CD4-positive, alpha-beta T cell treated with Interleukin-4 for 1 hour (primary cell): ENCODE results near the gene CHST15.
A peak's percentile ranks its signal among the peaks of the same experiment; 100 is the strongest.

Experiments used
- DNase-seq, 2 donors: peaks; one replicate each; pipeline ENCODE4 v3.0.0-alpha.2; 2020 to 2022

CHST15 gene, protein sequence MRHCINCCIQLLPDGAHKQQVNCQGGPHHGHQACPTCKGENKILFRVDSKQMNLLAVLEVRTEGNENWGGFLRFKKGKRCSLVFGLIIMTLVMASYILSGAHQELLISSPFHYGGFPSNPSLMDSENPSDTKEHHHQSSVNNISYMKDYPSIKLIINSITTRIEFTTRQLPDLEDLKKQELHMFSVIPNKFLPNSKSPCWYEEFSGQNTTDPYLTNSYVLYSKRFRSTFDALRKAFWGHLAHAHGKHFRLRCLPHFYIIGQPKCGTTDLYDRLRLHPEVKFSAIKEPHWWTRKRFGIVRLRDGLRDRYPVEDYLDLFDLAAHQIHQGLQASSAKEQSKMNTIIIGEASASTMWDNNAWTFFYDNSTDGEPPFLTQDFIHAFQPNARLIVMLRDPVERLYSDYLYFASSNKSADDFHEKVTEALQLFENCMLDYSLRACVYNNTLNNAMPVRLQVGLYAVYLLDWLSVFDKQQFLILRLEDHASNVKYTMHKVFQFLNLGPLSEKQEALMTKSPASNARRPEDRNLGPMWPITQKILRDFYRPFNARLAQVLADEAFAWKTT

DNA sequence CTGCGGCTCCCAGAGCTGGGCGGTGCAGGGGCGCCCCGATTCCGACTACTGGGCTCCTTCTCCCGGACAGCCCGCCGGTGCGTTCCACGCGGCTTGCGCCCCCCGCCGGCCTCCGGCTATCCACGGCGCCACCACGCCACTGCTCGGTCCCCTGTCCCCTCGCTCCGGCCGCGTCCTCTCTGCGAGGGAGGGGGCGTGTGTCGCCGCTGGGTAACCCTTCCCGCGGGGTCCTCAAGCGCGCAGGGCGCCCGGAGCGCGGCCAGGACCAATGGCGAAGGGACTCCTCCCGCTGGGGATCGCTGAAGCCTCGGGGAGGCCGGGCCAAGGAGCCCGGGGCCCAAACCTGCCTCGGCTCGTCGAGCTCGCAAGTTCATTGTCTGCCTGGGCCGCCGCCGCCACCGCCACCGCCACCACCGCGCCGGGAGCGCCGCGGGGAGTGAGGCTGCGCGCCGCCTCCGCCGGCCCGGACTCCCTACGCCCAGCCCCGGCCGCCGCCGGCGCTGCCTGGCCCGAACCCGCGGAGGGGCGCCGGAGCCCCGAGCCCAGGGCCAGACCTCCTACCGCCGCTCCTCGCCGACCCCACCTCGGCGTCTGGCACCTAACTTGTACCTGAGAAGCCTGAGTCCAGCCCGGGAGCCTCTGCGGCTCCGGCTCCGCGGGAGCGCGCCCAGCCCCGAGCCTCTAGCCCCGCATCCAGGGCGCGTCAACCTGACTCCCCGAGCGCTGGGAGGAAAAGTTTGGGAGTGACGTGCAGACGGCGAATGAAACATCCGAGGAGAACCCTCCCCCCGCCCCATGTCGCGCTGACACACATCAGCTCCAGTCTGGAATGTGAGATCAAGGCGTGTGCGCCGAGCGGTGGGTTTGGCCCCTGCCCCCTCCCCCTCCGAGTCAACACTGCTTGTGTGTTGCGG, at the start of gene CHST15:
CHST15 (minus strand) TSS at position 739 of the 914 bp plus-strand sequence. CDS start 47,386 bp downstream, outside the sequence.
- peak in 1 of 2 donors; percentile 41 for DNase-seq

DNA sequence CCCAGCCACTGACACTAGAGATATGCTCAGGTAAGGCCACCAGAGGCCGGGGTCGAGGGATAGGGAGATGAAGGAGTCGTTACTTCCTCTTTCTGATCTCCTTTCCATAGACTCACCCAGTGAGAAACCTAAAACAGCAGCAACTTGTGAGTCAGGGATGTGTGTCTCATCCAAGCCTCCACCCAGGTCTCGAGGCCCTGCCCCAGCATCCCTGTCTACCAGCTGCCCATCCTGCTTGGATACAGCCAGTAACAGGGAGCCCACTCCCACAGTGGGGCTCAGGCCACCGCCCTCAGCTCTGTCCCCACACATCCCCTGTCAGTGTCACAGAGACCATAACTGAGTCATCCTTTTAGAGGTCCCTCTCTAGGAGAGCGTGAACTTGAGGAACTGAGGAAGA, 49.6 kb upstream of the CHST15 start:
- DNase-seq: peak in 1 of 2 donors; percentile 41

DNA sequence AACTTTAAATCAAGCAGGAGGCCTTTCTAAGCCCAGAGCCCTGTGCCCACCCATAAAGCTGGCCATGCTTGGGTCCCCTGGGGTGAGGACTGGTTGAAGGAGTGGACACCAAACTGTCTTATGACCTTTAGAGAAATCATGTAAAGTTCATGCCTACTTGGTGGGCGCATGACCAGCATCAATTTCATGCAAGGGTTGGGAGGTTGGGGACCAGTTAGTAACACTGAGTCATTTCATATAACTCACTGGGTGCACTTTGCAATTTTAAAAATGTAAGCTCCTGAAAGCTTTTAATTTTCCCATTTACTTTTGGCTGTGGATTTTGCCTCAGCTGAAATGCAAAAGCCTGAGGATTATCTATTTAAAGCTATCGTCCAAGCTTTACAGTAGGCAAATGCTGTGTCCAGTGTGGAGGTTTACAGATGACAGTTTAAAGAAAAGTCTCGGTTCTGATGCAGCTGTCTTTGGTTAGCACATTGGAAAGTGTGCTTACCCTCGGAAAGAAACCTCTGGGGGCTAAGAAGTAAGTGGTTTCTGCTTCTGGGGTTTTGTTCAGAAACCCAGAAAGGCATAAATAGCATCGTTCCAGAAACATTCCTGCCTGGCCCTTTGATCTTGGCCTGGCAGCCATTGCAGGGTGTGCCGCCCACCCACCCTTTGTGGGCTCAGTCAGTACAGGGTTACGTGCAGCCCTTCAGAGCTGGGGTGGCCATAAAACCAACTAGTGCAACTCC, 48.8 kb upstream of the CHST15 start:
- DNase-seq: no peak

DNA sequence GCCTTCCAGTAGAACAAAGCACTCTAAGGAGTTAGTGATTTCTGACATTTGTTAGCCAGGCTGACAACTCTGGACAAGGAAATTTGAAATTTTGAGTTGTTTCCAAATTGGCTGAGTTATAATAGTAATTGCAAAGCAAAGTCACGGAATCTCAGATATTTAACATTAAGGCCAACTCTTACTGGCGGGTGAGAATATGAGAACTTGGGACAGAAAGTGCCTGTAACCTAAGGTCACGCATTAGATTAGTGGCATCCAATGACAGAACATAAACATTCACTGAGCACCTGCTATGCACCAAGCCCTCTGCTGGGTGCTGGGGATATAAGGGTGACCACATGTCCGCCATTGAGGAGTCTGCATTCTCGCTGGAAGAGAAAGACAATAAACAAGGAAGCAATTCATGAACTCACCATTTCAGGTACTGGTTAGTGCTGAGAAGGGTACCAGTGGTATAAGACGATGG, 45.5 kb upstream of the CHST15 start:
- DNase-seq: no peak

DNA sequence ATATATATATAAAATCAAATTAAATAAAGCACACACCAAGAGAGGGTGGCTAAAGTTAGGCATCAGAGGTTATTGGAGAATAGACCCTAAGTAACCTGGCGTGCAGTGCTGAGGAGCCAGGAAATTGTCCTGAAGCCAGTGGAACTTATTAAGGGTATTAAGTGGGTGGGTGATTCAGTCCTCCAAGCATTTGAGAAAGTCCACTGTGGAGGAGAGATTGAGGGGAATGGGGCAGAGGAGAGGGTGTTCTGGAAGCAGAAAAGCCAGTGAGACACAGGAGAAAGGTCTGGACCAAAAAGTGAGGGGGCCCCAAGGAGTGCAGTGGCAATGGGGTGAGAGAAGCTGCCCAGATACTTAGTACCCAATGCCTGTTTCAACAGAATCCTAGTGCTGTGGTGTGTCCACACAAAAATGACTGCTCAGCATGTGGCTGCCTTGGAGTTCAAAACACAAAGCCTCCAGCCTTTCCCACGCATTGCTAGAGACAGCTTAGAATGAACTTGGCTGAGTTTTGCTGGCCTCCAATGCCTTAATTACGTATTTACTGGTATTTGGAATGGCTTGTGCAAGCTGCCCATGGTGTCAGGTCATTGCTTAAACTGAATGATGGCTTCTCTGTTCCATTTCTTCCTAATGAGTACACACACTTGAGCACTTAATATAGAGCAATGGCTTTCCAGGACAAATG, 44.9 kb upstream of the CHST15 start:
- no peak for DNase-seq

DNA sequence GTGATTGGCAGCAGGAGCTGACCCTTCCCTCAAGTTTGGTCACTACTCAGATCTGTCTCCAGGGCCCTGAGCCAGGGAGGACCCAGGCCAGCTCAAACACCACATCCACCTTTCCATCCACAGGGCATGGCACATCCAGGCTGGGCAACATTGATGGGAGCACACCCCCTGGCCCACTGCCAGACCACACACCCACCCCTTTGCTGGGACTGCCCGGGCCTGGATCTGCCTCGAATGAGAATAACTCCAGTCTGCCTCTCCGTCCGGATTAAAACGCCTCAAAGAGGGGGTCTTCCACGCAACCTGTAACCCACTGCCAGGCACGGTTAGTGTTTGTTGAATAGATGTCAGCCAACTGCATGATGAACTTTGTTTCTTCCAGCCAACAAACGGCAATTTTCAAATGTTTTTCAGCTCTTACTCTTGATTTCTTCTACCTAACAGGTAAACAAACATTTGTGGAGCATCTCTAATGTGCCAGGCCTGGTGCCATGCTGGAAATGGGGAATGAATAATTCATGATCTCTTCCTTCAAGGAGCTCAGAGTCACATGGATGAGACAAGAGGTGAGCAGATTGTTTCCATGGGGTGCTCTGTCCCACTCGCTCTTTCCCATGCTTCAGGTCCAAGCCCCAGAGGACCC, 41.0 kb upstream of the CHST15 start:
- DNase-seq: no peak

DNA sequence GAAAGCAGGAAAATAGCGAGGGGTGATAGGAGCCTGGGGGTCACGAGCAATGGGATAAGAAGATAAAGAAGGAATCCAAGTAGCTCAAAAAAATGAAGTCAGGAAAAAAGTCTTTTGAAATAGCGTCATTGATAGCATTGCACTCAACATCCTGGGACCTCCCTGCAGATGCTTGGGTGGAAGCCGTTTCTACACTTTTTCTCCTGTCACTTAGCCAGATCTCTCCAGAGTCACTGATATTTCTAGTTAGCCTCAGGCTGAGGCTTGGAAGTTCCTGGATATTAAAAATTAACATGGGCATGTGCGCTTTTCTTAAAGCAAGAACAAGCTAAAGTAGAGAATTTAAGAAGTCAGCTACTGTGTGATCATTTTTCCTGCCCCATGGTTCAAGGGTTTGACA, 39.5 kb upstream of the CHST15 start:
- DNase-seq: no peak

DNA sequence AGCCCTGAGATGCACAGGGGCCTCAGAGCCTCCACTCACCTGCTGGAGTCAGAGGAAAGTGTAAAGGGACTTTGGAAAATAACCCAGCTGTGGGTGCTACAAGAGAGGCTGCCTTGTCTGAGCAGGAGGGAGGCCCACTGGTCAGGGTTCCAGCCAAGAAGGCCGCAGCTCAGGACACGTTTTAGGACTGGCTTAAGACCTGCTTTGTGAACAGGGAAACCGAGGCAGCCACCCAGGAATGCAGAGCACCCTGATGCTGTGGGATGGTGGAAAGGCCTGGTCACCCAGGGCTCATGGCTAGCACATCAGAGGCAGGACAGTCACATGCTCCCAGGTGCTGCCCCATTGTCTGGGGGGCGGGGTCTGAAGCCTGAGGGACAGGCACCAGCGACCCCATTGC, 38.9 kb upstream of the CHST15 start:
- DNase-seq: no peak

DNA sequence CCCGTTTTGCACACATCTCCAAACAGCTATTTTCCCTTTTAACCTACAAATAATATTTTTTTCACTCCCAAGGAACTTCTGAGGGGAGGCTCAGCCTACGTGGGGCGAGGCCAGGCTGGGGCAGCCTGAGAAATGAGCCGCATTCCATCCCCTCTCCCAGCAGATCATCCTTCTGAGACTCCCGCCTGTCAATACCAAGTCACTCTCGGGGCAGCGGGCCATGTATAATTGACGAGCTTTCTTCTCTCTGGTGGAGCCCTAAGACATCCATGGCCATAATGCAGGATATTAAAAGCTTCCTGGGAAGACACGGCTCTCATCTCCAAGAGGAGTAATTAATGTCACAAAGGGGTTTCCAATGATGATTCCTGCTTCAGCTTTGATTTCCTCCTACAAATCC, 37.8 kb upstream of the CHST15 start:
- DNase-seq: no peak

DNA sequence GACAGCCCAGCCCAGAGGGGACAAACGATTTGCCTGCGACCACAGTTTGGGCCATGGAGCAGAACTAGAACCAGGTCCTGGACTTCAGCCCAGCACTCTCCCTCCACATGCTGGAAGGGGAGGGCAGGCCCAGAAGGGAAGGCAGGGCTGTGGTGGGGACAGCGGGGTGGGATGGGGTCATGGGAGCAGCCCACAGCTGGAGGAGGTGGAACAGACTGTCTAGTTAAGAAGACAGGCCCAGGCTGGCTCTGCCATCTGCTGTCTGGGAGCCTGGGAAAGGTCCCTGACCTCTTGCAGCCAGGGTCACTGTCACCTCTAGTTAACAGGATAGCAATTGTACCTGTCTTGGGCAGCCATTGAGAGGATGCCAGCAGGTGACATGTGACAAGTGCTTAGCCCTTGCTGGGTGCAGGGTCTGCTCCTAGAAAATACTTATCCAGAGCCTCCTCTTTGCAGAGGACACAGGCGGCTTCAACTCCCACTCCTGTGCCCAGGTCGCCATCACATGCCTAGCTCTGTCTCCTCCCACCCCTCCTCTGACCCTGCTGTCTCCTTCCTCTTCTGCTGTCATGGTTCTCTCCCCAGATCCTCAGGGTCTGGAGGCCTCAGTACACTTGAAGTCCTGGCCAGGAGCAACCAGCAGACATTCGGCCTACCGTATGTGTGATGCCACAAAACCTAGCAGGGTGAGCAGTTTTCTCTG, 37.0 kb upstream of the CHST15 start:
- no peak for DNase-seq

DNA sequence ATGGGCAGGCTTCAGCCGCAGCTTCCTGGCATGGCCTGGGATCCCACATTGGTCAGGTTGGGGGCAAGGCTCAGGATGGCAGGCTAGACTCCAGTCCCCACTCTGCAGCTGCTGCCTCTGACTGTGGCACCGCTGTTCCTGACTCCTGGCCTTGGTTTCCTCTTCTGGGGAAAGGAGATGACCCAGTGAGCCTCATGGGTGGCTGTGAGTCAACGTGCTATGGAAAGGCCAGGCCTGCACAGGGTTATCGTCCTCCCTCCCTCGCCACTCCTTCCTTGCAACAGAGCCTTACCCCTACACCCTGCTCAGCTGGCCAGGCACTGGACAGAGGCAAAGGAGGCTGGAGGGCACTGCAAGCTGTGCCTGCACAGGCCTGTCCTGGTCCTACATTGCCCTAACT, 36.1 kb upstream of the CHST15 start:
- no peak for DNase-seq

DNA sequence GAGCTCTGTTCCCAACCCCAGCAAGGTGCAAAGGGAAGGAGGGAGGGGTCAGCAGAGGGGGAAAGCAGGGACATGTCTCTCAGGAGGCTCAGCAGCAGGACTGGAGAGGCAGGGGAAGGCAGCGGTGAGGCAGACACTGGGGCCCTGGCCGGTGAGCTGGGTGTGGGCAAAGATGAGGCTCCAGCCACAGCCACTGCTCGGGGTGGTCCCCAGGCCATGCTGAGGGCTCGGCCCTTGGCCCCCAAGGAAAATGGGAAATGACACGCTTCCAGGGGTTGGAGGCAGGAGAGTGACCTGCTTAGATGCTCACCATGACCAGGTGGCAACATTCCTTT, 35.4 kb upstream of the CHST15 start:
- no peak for DNase-seq

DNA sequence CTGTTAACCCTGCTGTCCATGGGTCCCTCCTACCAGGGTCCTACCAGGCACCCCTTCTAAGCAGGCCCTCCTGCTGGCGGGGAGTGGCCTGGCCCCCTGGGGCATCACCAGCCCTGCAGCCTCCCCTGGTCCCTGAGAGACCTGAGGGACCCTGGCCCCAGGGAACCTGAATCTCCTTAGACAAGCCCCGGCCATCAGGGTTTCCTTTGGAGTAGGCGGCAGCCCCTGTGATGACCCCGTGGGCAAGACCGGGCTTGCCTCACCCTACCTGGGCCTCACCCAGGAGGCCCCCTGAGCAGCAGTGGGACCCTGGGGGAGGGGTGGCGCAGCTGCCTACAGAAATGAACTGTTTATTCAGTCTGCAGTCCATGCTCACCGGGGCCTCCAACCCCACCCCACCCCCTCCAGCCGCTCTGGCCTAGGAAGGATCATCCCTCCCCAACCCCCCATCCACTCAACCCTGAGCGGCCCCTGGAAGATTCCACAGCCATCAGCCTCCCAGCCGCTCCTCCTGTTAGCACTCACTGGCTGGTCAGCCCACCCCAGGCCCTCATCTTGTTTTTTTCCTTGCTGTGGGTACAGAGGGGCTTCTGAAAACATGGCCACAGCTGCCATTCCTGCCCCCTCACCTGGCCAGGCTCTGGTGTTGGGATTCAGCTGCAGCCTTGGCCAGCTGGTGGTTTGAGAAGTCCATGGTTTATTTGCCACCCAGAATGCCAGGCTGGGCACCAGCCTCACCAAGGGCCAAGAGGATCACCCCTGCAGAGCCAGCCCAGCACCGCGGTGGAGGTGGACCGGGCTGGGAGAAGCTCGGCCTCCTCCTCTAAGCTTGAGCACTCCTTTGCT, 34.8 kb upstream of the CHST15 start:
- no peak for DNase-seq

DNA sequence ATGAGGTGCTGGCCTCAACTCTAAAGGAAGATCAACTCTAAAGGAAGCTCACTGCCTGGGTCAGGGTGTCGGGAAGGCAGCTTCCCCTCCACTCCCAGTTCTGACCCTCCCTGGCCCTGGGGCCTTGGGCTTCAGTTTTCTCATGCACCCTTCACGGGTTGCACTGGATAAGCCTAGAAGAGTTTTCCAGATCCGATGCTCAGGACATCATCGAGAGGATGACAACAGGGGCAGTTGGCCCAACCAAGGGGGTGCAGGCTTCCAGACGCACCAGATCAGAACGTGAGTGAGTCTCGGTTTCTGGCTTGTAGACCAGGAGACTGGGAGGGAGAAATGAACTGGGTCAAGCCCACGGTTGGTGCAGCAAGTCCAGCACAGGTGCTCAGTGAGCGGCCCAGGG, 34.2 kb upstream of the CHST15 start:
- no peak for DNase-seq

DNA sequence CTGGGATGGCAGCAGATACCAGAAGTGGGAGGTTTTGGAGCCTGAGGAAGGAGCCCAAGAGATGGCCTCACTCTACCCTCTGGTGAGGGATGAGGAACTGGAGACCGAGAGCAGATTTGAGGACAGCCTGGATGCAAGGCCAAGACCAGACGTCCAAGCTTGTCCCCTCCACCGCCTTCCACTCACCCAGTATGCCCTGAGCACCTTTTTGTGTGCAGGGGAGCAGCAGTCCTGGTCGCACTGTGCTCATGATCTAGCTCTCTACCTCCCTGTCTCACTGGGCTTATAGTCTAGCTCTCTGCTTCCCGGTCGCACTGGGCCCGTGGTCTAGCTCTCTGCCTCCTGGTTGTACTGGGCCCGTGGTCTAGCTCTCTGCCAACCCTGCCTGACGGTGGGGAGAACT, 33.6 kb upstream of the CHST15 start:
- DNase-seq: no peak

DNA sequence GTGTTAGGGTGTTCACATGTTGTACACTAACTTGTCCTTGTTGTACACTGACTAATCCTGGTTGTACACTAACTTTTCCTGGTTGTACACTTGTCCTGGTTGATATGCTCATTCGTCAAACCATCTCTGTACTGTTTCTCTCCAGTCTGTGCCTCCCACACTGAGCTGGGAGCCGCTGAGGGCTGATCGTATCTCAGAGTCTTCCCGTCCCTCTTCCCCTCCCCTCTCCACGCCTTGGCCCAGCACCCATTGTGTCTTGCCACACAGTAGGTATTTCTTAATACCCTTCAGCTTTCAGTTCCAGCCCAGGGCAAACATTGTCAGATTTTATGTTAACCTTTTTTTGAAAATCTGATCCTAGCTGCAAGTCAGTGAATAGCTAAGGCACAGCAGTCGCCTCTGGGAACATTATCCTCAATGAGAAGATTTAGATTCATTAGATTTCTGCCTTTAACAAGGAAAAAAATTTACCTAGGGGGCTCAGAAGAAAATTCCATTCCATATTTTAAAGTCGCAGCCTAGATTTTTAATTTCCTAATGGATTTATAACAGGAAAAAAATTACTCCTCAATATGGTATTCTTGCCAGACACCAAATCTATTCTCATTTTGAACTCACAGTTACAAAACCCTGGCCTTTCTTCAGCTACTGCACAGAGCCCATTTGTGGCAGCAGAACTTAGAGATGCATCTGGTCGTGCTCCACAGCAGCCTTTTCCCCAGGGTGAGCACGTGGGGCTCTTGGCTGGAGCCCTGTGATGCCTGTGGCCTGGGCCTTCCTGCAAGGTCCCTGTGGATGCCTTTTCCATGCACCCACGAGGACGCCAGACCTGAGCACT, 33.0 kb upstream of the CHST15 start:
- no peak for DNase-seq

DNA sequence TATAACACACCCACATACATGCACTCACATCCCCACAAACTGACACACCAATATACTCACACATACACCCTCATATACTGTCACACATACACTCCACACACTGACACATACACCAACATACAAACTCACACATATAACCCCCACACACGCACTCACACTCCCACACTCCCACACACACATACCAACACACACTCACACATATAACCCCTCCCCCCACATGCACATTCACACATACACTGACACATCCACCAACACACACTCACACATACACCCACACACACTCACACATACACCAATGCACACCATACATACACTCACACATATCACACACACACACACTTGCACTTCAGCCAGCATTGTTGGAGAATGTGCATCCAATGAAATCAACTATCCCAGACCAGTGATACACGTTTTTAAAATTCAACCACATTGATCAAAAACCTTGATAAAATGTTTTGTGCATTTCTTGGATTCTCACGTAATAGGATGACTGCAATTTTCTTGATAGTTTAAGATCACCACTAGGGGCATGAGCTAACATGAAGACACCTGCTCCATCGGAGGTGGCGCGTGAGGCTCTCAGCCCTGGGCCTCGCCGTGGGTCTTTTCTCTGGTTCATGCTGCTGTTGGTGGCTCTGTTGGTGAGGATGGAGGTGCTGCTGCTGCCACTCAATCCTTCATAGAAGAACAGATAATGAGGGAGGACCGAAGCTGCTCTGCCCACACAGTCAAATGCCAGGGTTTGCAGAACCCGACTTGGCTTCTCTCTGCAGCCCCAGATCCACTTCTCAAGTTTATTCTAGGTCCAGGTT, 32.1 kb upstream of the CHST15 start:
- DNase-seq: no peak

DNA sequence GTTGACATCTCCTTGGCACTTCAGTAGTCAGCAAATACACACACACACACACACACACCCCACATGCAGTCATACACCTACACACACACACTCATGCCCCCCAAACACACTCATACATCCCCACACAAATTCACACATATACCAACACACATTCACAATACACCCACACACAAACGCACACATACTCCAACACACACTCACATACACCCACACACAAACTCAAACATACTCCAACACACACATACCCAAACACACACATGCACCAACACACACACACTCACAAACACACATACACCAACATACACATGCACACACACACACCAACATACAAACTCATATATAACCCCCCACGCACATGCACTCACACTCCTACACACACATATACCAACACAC, 31.4 kb upstream of the CHST15 start:
- DNase-seq: no peak
